ENCODE measurements around the gene SPAG9. TPM values are rescaled to one million over a fixed set of nuclear protein-coding genes. Genes with fewer than 3 reads are reported as not detected.

Gene SPAG9
- polyA plus RNA-seq, 1 donor from 2014 or later = 201 TPM

- Histone ChIP-seq H3K27ac (ENCODE audit: low read length) (no peak overlapping the region), H3K9ac (ENCODE audit: low read length) (no peak overlapping the region), H3K79me2 (replicated peaks; ENCODE audit: insufficient read depth, low read length) (no peaks in the 10 kb centered on the region), H4K20me1 (ENCODE audit: insufficient read depth) (no peaks in the 10 kb centered on the region), H2AFZ (ENCODE audit: low read depth, low read length) (no peak overlapping the region), H3K36me3 (ENCODE audit: insufficient read depth, low read length) (no peaks in the 10 kb centered on the region), H3K27me3 (ENCODE audit: insufficient read depth, low read depth, low read length) (no peaks in the 10 kb centered on the region), H3K4me2 (ENCODE audit: low read length) (no peak overlapping the region), H3K9me2 (ENCODE audit: insufficient read depth, low read length) (no peaks in the 10 kb centered on the region), H3F3A (ENCODE audit: insufficient read depth, low read length, poor library complexity, severe bottlenecking) (no peaks in the 10 kb centered on the region), H3K9me3 (ENCODE audit: low read length) (no peaks in the 10 kb centered on the region), H3K4me3 (ENCODE audit: low read length) (peak overlapping the region; percentile 77)
- no peak for TF ChIP-seq EZH2 (IDR thresholded peaks at IDR 0.05; ENCODE audit: borderline replicate concordance, insufficient read depth, low read length, poor library complexity, severe bottlenecking)
- no peak for TF ChIP-seq MXI1 (conservative IDR thresholded peaks at IDR 0.05; ENCODE audit: poor library complexity, severe bottlenecking)
- no peak for TF ChIP-seq CTCF (IDR thresholded peaks at IDR 0.05; ENCODE audit: poor library complexity, severe bottlenecking)
- no peak for TF ChIP-seq SMC3 (conservative IDR thresholded peaks at IDR 0.05; ENCODE audit: poor library complexity)
- no peak for TF ChIP-seq REST (IDR thresholded peaks at IDR 0.05; ENCODE audit: borderline replicate concordance)
- TF ChIP-seq EP300 (conservative IDR thresholded peaks at IDR 0.05; ENCODE audit: poor library complexity, severe bottlenecking) = no peak
- TF ChIP-seq POLR2AphosphoS5 (IDR thresholded peaks at IDR 0.05) = no peak
- TF ChIP-seq TAF1 (IDR thresholded peaks at IDR 0.05; ENCODE audit: low read depth) = no peak
- TF ChIP-seq RAD21 (conservative IDR thresholded peaks at IDR 0.05) = no peak
These were observed 44.4 kb upstream of the SPAG9 start for GRCh38 chr17:51164911-51165679.

GRCh38 chr17:51161541-51161940 lies 40.9 kb upstream of the SPAG9 start:
- Histone ChIP-seq H3K27ac (ENCODE audit: low read length) (no peak overlapping the region), H3K9me2 (ENCODE audit: insufficient read depth, low read length) (no peaks in the 10 kb centered on the region), H3K9ac (ENCODE audit: low read length) (no peak overlapping the region), H3K27me3 (ENCODE audit: insufficient read depth, low read depth, low read length) (no peaks in the 10 kb centered on the region), H3K79me2 (replicated peaks; ENCODE audit: insufficient read depth, low read length) (peaks cover 11% of the 10 kb centered on the region), H2AFZ (ENCODE audit: low read depth, low read length) (no peak overlapping the region), H3F3A (ENCODE audit: insufficient read depth, low read length, poor library complexity, severe bottlenecking) (no peaks in the 10 kb centered on the region), H3K4me2 (ENCODE audit: low read length) (no peak overlapping the region), H3K9me3 (ENCODE audit: low read length) (no peaks in the 10 kb centered on the region), H3K4me3 (ENCODE audit: low read length) (no peak overlapping the region), H3K36me3 (ENCODE audit: insufficient read depth, low read length) (no peaks in the 10 kb centered on the region), H4K20me1 (ENCODE audit: insufficient read depth) (no peaks in the 10 kb centered on the region)
- no peak for TF ChIP-seq EZH2 (IDR thresholded peaks at IDR 0.05; ENCODE audit: borderline replicate concordance, insufficient read depth, low read length, poor library complexity, severe bottlenecking)
- no peak for TF ChIP-seq POLR2AphosphoS5 (IDR thresholded peaks at IDR 0.05)
- TF ChIP-seq MXI1 (conservative IDR thresholded peaks at IDR 0.05; ENCODE audit: poor library complexity, severe bottlenecking) = no peak
- TF ChIP-seq REST (IDR thresholded peaks at IDR 0.05; ENCODE audit: borderline replicate concordance) = no peak
- no peak for TF ChIP-seq TAF1 (IDR thresholded peaks at IDR 0.05; ENCODE audit: low read depth)
- TF ChIP-seq CTCF (IDR thresholded peaks at IDR 0.05; ENCODE audit: poor library complexity, severe bottlenecking) = no peak
- TF ChIP-seq SMC3 (conservative IDR thresholded peaks at IDR 0.05; ENCODE audit: poor library complexity) = no peak
- no peak for TF ChIP-seq RAD21 (conservative IDR thresholded peaks at IDR 0.05)
- TF ChIP-seq EP300 (conservative IDR thresholded peaks at IDR 0.05; ENCODE audit: poor library complexity, severe bottlenecking) = no peak

Data from neural cell (in vitro differentiated cells).